ENCODE results near the gene METTL21A.

The METTL21A gene

DNA sequence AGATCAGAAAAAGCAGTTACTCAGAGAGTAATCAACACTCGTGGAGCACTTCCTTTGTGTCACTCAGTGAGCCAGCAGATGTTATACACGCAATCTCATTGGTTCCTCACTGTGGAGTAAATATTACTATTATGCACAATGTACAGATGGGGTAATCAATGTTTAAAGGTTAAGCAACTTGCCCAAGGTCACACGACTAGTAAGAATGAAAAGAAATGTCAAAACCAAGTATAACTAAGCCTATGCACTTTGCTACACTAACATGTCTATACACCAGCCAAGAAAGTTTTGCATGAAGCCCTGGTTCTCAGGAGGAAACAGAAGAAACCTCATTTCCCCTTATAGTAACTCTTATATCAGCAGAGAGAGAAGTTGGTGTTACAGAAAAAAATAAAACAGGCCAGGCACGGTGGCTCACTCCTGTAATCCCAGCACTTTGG, 5.4 kb downstream of the METTL21A start:
- Histone ChIP-seq H3K27me3 (ENCODE audit: control insufficient read depth in 1 of 2, insufficient read depth in 2 of 2, low read length in 2 of 2) (no peaks in the 10 kb centered on the region), H3K4me1 (ENCODE audit: insufficient read depth, low read length) (peaks cover 20% of the 10 kb centered on the region), H3K27ac (ENCODE audit: low read depth, low read length) (no peak overlapping the region), H3K9me3 (ENCODE audit: low read length) (no peaks in the 10 kb centered on the region), H3K9ac (ENCODE audit: low read length) (no peak overlapping the region), H3K4me3 (ENCODE audit: low read depth in 1 of 2, low read length in 2 of 2) (no peak overlapping the region), H3K36me3 (ENCODE audit: insufficient read depth, low read length) (peaks cover 5% of the 10 kb centered on the region)

DNA sequence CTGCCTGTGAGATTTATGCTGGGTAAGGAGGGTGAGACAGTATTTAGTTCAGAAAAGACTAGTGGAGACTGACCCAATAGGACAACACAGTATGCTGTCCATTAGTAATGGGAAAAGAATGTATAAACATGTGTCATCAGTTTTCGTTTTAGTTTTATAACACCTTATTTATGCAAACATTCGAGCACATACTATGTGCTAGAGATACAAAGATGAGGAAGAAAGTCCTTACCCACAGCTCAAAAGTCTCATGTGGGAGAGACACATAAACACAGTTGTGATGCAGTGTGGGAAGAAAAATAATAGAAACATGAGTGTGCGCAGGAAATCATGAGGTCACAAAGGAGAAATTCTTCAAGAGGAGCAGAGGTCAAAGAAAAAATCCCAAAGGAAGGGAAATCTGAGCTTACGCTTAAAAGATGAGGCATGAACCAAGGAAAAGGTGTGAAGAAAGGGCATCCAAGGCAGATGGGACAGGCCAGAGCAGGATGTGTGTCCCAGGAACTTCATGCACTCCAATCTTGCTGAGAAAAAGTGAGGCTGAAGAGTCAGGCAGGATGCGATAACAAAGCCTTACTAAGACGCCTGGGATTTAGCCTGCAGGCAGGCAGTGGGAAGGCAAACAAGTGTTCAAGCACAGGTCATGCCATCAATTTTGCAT, 8.1 kb downstream of the METTL21A start:
- H3K9ac ChIP-seq (ENCODE audit: low read length) = no peak overlapping the region
- no peak overlapping the region for H3K4me3 ChIP-seq (ENCODE audit: low read depth in 1 of 2, low read length in 2 of 2)
- peak overlapping the region; percentile 53 for H3K27ac ChIP-seq (ENCODE audit: low read depth, low read length)
- H3K4me1 ChIP-seq (ENCODE audit: insufficient read depth, low read length) = peaks cover 10% of the 10 kb centered on the region
- peaks cover 5% of the 10 kb centered on the region for H3K36me3 ChIP-seq (ENCODE audit: insufficient read depth, low read length)
- no peaks in the 10 kb centered on the region for H3K27me3 ChIP-seq (ENCODE audit: control insufficient read depth in 1 of 2, insufficient read depth in 2 of 2, low read length in 2 of 2)
- no peaks in the 10 kb centered on the region for H3K9me3 ChIP-seq (ENCODE audit: low read length)

GRCh38 chr2:207616185-207616584, 9.0 kb downstream of the METTL21A start:
- no peak overlapping the region for H3K27ac ChIP-seq (ENCODE audit: low read depth, low read length)
- peaks cover 5% of the 10 kb centered on the region for H3K36me3 ChIP-seq (ENCODE audit: insufficient read depth, low read length)
- H3K4me1 ChIP-seq (ENCODE audit: insufficient read depth, low read length) = peaks cover 10% of the 10 kb centered on the region
- H3K9ac ChIP-seq (ENCODE audit: low read length) = no peak overlapping the region
- H3K9me3 ChIP-seq (ENCODE audit: low read length) = no peaks in the 10 kb centered on the region
- no peaks in the 10 kb centered on the region for H3K27me3 ChIP-seq (ENCODE audit: control insufficient read depth in 1 of 2, insufficient read depth in 2 of 2, low read length in 2 of 2)
- no peak overlapping the region for H3K4me3 ChIP-seq (ENCODE audit: low read depth in 1 of 2, low read length in 2 of 2)

GRCh38 chr2:207614824-207615223, 10.4 kb downstream of the METTL21A start:
- Histone ChIP-seq H3K4me3 (ENCODE audit: low read depth in 1 of 2, low read length in 2 of 2) (no peak overlapping the region), H3K27ac (ENCODE audit: low read depth, low read length) (no peak overlapping the region), H3K4me1 (ENCODE audit: insufficient read depth, low read length) (peaks cover 10% of the 10 kb centered on the region), H3K9ac (ENCODE audit: low read length) (no peak overlapping the region), H3K27me3 (ENCODE audit: control insufficient read depth in 1 of 2, insufficient read depth in 2 of 2, low read length in 2 of 2) (no peaks in the 10 kb centered on the region), H3K36me3 (ENCODE audit: insufficient read depth, low read length) (peaks cover 5% of the 10 kb centered on the region), H3K9me3 (ENCODE audit: low read length) (no peaks in the 10 kb centered on the region)

DNA sequence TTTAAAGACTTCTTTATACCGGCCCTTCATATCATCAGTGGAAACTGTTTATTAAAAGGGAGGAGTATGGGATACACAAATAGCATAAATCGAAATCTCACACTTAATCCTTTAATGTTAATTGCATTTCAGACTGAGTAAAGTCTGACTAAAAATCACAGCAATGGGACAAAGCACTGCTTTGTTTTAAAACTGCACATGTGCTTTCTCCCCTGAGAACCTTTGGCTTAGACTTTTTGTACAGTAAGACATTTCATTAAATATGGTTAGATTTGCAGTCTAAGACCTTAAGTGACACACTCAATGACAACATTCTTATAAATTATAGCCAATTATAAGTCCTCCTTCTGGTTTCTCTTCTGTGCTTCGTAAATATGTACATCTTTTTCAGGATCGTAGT, 12.5 kb downstream of the METTL21A start:
- H3K9me3 ChIP-seq (ENCODE audit: low read length) = no peaks in the 10 kb centered on the region
- H3K36me3 ChIP-seq (ENCODE audit: insufficient read depth, low read length) = peaks cover 4% of the 10 kb centered on the region
- peaks cover 10% of the 10 kb centered on the region for H3K4me1 ChIP-seq (ENCODE audit: insufficient read depth, low read length)
- no peak overlapping the region for H3K9ac ChIP-seq (ENCODE audit: low read length)
- no peak overlapping the region for H3K4me3 ChIP-seq (ENCODE audit: low read depth in 1 of 2, low read length in 2 of 2)
- no peaks in the 10 kb centered on the region for H3K27me3 ChIP-seq (ENCODE audit: control insufficient read depth in 1 of 2, insufficient read depth in 2 of 2, low read length in 2 of 2)
- H3K27ac ChIP-seq (ENCODE audit: low read depth, low read length) = no peak overlapping the region

- H3K36me3 ChIP-seq (ENCODE audit: insufficient read depth, low read length) = no peaks in the 10 kb centered on the region
- H3K27ac ChIP-seq (ENCODE audit: low read depth, low read length) = no peak overlapping the region
- H3K27me3 ChIP-seq (ENCODE audit: control insufficient read depth in 1 of 2, insufficient read depth in 2 of 2, low read length in 2 of 2) = no peaks in the 10 kb centered on the region
- H3K4me3 ChIP-seq (ENCODE audit: low read depth in 1 of 2, low read length in 2 of 2) = no peak overlapping the region
- H3K9me3 ChIP-seq (ENCODE audit: low read length) = no peaks in the 10 kb centered on the region
- H3K9ac ChIP-seq (ENCODE audit: low read length) = no peak overlapping the region
- no peaks in the 10 kb centered on the region for H3K4me1 ChIP-seq (ENCODE audit: insufficient read depth, low read length)
Observed at GRCh38 chr2:207606829-207607228, 18.4 kb downstream of the METTL21A start.

DNA sequence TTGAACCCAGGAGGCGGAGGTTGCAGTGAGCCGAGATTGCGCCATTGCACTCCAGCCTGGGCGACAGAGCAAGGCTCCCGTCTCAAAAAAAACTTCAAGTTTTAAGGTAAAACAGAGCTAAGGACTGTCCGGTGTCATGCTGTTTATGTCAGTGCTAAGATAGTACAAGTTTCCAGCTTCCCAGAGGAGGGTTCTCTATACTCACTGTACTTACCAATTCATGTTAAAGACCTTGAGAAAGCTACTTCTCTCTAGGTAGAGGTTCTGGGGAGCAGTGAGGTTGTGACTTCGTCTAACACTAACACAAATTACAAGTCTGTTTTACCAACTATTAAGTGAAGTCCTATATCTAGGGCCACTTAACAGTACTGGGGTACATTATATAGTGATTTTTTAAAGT, 18.8 kb downstream of the METTL21A start:
- Histone ChIP-seq H3K4me1 (ENCODE audit: insufficient read depth, low read length) (no peaks in the 10 kb centered on the region), H3K36me3 (ENCODE audit: insufficient read depth, low read length) (no peaks in the 10 kb centered on the region), H3K9me3 (ENCODE audit: low read length) (no peaks in the 10 kb centered on the region), H3K27ac (ENCODE audit: low read depth, low read length) (no peak overlapping the region), H3K4me3 (ENCODE audit: low read depth in 1 of 2, low read length in 2 of 2) (no peak overlapping the region), H3K27me3 (ENCODE audit: control insufficient read depth in 1 of 2, insufficient read depth in 2 of 2, low read length in 2 of 2) (no peaks in the 10 kb centered on the region), H3K9ac (ENCODE audit: low read length) (no peak overlapping the region)

DNA sequence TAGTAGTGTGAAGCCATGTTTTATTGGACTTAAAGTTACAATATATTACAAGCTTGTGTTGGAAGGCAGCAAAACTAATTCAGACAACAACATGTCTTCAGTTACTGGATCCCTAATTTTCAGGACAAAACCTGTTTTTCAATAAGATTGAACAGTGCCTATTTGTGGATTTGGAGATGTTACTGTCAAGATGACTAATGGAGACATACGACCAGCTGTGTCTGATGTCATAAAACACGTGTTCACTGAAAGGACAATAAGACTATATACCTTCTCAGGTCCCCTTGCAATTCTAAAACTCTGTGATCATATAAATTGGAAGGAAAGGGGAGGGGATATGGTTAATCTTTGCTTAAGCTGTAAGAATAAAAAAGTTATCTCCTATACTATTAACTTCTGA, 21.7 kb downstream of the METTL21A start:
- Histone ChIP-seq H3K4me1 (ENCODE audit: insufficient read depth, low read length) (no peaks in the 10 kb centered on the region), H3K9ac (ENCODE audit: low read length) (no peak overlapping the region), H3K27me3 (ENCODE audit: control insufficient read depth in 1 of 2, insufficient read depth in 2 of 2, low read length in 2 of 2) (no peaks in the 10 kb centered on the region), H3K27ac (ENCODE audit: low read depth, low read length) (no peak overlapping the region), H3K9me3 (ENCODE audit: low read length) (no peaks in the 10 kb centered on the region), H3K4me3 (ENCODE audit: low read depth in 1 of 2, low read length in 2 of 2) (no peak overlapping the region), H3K36me3 (ENCODE audit: insufficient read depth, low read length) (no peaks in the 10 kb centered on the region)

DNA sequence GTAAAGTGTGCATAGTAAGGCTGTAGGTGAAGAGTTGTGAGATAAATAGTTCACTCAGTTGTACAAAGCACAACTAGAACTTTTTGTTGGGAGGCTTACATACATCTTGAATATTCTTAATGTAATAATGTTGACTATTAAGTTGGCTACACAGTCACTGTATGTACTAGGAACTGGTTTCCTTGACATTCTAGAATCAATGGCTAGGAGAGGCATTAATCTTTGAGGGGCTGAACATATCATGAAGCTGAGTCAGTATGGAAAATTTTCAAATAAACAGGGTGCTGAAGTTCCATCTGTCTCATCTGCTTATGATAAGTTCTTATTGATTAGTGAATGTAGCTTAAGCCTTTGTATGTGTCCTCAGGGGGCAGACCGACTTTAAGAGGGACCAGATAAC, 23.4 kb downstream of the METTL21A start:
- H3K4me1 ChIP-seq (ENCODE audit: insufficient read depth, low read length) = no peaks in the 10 kb centered on the region
- H3K9ac ChIP-seq (ENCODE audit: low read length) = no peak overlapping the region
- H3K27ac ChIP-seq (ENCODE audit: low read depth, low read length) = no peak overlapping the region
- no peaks in the 10 kb centered on the region for H3K9me3 ChIP-seq (ENCODE audit: low read length)
- H3K4me3 ChIP-seq (ENCODE audit: low read depth in 1 of 2, low read length in 2 of 2) = no peak overlapping the region
- H3K36me3 ChIP-seq (ENCODE audit: insufficient read depth, low read length) = peaks cover 11% of the 10 kb centered on the region
- H3K27me3 ChIP-seq (ENCODE audit: control insufficient read depth in 1 of 2, insufficient read depth in 2 of 2, low read length in 2 of 2) = no peaks in the 10 kb centered on the region

DNA sequence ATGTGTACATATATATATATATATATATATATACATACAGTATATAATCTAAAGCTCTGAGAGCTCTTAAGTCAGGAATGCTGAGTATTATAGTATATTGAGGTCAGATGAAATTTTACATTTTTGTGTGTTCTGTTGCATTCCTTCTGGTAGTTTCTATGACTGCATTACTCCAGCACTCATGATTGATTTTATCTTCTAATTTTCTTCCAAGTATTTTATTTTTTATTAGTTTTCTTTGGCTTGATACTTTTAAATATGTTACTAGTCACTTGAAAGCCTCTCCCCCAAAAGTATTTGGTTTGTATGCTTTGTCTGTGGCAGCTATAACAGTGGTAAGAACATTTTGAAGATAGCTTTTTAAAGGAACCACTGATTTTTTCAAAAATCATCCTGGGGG, 25.0 kb downstream of the METTL21A start:
- H3K27ac ChIP-seq (ENCODE audit: low read depth, low read length) = no peak overlapping the region
- no peaks in the 10 kb centered on the region for H3K9me3 ChIP-seq (ENCODE audit: low read length)
- no peak overlapping the region for H3K9ac ChIP-seq (ENCODE audit: low read length)
- H3K27me3 ChIP-seq (ENCODE audit: control insufficient read depth in 1 of 2, insufficient read depth in 2 of 2, low read length in 2 of 2) = no peaks in the 10 kb centered on the region
- H3K4me3 ChIP-seq (ENCODE audit: low read depth in 1 of 2, low read length in 2 of 2) = no peak overlapping the region
- no peaks in the 10 kb centered on the region for H3K4me1 ChIP-seq (ENCODE audit: insufficient read depth, low read length)
- peaks cover 12% of the 10 kb centered on the region for H3K36me3 ChIP-seq (ENCODE audit: insufficient read depth, low read length)

DNA sequence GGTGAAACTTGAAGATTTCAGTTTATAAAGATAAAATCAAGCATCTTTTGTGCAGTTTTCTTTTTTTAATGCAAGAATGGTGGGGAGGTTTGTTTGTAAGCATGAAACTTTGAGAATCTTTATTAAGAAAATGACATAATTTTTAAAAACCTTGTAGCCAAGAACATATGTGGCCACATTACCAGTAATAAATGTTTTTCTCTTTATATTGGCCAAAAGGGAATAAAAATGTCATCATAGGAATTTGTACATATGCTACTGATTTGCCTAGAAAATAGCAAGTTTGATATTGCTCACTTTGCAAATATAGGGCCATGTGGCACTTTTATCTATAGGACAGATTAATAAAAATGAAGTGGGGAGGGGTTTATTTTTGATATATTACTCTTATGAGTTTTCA, 25.6 kb downstream of the METTL21A start:
- Histone ChIP-seq H3K27ac (ENCODE audit: low read depth, low read length) (no peak overlapping the region), H3K9ac (ENCODE audit: low read length) (no peak overlapping the region), H3K27me3 (ENCODE audit: control insufficient read depth in 1 of 2, insufficient read depth in 2 of 2, low read length in 2 of 2) (no peaks in the 10 kb centered on the region), H3K4me3 (ENCODE audit: low read depth in 1 of 2, low read length in 2 of 2) (no peak overlapping the region), H3K4me1 (ENCODE audit: insufficient read depth, low read length) (no peaks in the 10 kb centered on the region), H3K9me3 (ENCODE audit: low read length) (no peaks in the 10 kb centered on the region), H3K36me3 (ENCODE audit: insufficient read depth, low read length) (peaks cover 12% of the 10 kb centered on the region)

GRCh38 chr2:207594731-207595130, 30.5 kb downstream of the METTL21A start:
- H3K4me1 ChIP-seq (ENCODE audit: insufficient read depth, low read length) = no peaks in the 10 kb centered on the region
- H3K27ac ChIP-seq (ENCODE audit: low read depth, low read length) = no peak overlapping the region
- H3K9ac ChIP-seq (ENCODE audit: low read length) = no peak overlapping the region
- H3K9me3 ChIP-seq (ENCODE audit: low read length) = no peaks in the 10 kb centered on the region
- H3K36me3 ChIP-seq (ENCODE audit: insufficient read depth, low read length) = peaks cover 12% of the 10 kb centered on the region
- H3K27me3 ChIP-seq (ENCODE audit: control insufficient read depth in 1 of 2, insufficient read depth in 2 of 2, low read length in 2 of 2) = no peaks in the 10 kb centered on the region
- no peak overlapping the region for H3K4me3 ChIP-seq (ENCODE audit: low read depth in 1 of 2, low read length in 2 of 2)
